ENCODE measurements around the gene ZNF275.
A peak's percentile ranks its signal among the peaks of the same experiment; 100 is the strongest.
"Not testable (repeated sequence)": the region's sequence is repeated elsewhere in the genome, so short reads cannot be mapped to it uniquely, and the experiment has no call there.

ZNF275 gene

GRCh38 chrX:153384390-153384789, 50.4 kb downstream of the ZNF275 start:
- FAIRE-seq (no peak), DNase-seq (ENCODE audit: insufficient read length, low spot score) (no peak)

- FAIRE-seq = not testable (repeated sequence)
Observed at GRCh38 chrX:153384973-153385372, 51.0 kb downstream of the ZNF275 start.

GRCh38 chrX:153386097-153386496, 52.1 kb downstream of the ZNF275 start:
- DNase-seq (ENCODE audit: insufficient read length, low spot score) (no peak), FAIRE-seq (no peak)

More at GRCh38 chrX:153384973-153385372, 51.0 kb downstream of the ZNF275 start:
- DNase-seq (ENCODE audit: insufficient read length, low spot score) = not testable (repeated sequence)

- DNase-seq (ENCODE audit: insufficient read length, low spot score) = no peak
- FAIRE-seq = no peak
Observed at GRCh38 chrX:153387345-153387744, 53.4 kb downstream of the ZNF275 start.

- FAIRE-seq (no peak), DNase-seq (ENCODE audit: insufficient read length, low spot score) (no peak)
Observed at GRCh38 chrX:153387987-153388721, 54.2 kb downstream of the ZNF275 start.

GRCh38 chrX:153388722-153389459, 54.9 kb downstream of the ZNF275 start:
- no peak for DNase-seq (ENCODE audit: insufficient read length, low spot score)
- no peak for FAIRE-seq

GRCh38 chrX:153389460-153389768, 55.5 kb downstream of the ZNF275 start:
- not testable (repeated sequence) for DNase-seq (ENCODE audit: insufficient read length, low spot score)
- peak; percentile 80 for FAIRE-seq

GRCh38 chrX:153392642-153393321, 58.8 kb downstream of the ZNF275 start:
- FAIRE-seq (no peak), DNase-seq (ENCODE audit: insufficient read length, low spot score) (no peak)

- DNase-seq (ENCODE audit: insufficient read length, low spot score) (no peak), FAIRE-seq (no peak)
Observed at GRCh38 chrX:153394612-153395011, 60.7 kb downstream of the ZNF275 start.

- FAIRE-seq (no peak), DNase-seq (ENCODE audit: insufficient read length, low spot score) (no peak)
Observed at GRCh38 chrX:153395613-153396319, 61.8 kb downstream of the ZNF275 start.

- DNase-seq (ENCODE audit: insufficient read length, low spot score) (no peak), FAIRE-seq (no peak)
Observed at GRCh38 chrX:153396320-153397195, 62.6 kb downstream of the ZNF275 start.

GRCh38 chrX:153397256-153397960, 63.5 kb downstream of the ZNF275 start:
- FAIRE-seq (no peak), DNase-seq (ENCODE audit: insufficient read length, low spot score) (no peak)

GRCh38 chrX:153398275-153398960, 64.5 kb downstream of the ZNF275 start:
- FAIRE-seq = no peak

GRCh38 chrX:153400146-153401132, 66.5 kb downstream of the ZNF275 start:
- DNase-seq (ENCODE audit: insufficient read length, low spot score) = peak; percentile 5
- no peak for FAIRE-seq

More at GRCh38 chrX:153398275-153398960, 64.5 kb downstream of the ZNF275 start:
- DNase-seq (ENCODE audit: insufficient read length, low spot score) = no peak

GRCh38 chrX:153401133-153401764, 67.3 kb downstream of the ZNF275 start, which contains the start of gene PNMA6E:
Gene PNMA6E, minus strand, starts transcription at chrX:153401350. Its CDS starts 2,501 bp downstream, at chrX:153398849.
- FAIRE-seq (no peak), DNase-seq (ENCODE audit: insufficient read length, low spot score) (no peak)

All from HTR-8/SVneo (cell line).